Neural progenitor cell (in vitro differentiated cells): Measurements from ENCODE around the gene ADAMTS4.

Experiments
- CTCF ChIP-seq: fragments of 200-600 bp; sonication (generic); IDR thresholded peaks from 2 replicates; pipeline ENCODE4 v1.5.1; 2017; ENCODE audit warnings: antibody characterized with exemption, mild to moderate bottlenecking
- EZH2 ChIP-seq: fragments of 200-600 bp; sonication (generic); IDR thresholded peaks from 2 replicates; pipeline ENCODE4 v1.6.1; 2017; ENCODE audit warnings: antibody characterized with exemption, mild to moderate bottlenecking, moderate library complexity
- EZH2phosphoT487 ChIP-seq: fragments of 200-600 bp; sonication (generic); IDR thresholded peaks from 2 replicates; pipeline ENCODE4 v1.6.1; 2017; ENCODE audit warnings: antibody characterized with exemption

GRCh38 chr1:161160671-161161145 lies 38.1 kb downstream of the ADAMTS4 start:
- TF ChIP-seq CTCF = no peak
- no peak for TF ChIP-seq EZH2phosphoT487
- TF ChIP-seq EZH2 = no peak
